A549 (cell line): Measurements from ENCODE around the gene B4GALT7.

Experiments used
- MAZ ChIP-seq: fragments of 150-350 bp; IDR thresholded peaks from 2 replicates; pipeline ENCODE4 v1.6.1; 2014; ENCODE audit warnings: antibody characterized with exemption, low read depth, low read length, borderline replicate concordance
- NR3C1 ChIP-seq: fragments of >200 bp; sonication (Bioruptor Twin); formaldehyde crosslinking; IDR thresholded peaks from 3 replicates; pipeline ENCODE4 v1.6.1; 2017

DNA sequence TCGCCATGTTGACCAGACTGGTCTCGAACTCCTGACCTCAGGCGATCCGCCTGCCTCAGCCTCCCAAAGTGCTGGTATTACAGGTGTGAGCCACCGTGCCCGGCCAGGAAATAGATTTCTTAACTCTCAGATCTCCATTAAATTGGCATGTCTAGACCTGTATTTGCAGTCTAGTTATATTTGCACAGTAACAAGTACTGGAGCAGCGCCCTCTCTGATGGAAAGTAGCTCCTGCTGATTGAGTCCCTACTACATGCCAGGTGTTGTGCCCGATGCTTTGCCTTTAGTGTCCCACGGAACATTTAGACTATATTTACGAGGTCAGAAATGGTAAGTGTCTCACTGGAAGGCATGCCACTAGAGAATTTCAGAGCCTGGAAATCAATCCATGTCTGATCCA lies 23.8 kb upstream of the B4GALT7 start:
- TF ChIP-seq MAZ (no peak), NR3C1 (no peak)
